ENCODE data around the gene OR10AD1.
A peak's percentile ranks its signal among the peaks of the same experiment; 100 is the strongest.

Gene OR10AD1

GRCh38 chr12:48189331-48190125, 13.6 kb downstream of the OR10AD1 start:
- peak; percentile 20 for DNase-seq

- DNase-seq = no peak
Measured at GRCh38 chr12:48187916-48188695, 15.0 kb downstream of the OR10AD1 start.

- no peak for DNase-seq
Measured at GRCh38 chr12:48185181-48185919, 17.7 kb downstream of the OR10AD1 start.

GRCh38 chr12:48184549-48184922, 18.6 kb downstream of the OR10AD1 start:
- no peak for DNase-seq

GRCh38 chr12:48183876-48184548, 19.1 kb downstream of the OR10AD1 start:
- no peak for DNase-seq

GRCh38 chr12:48183091-48183875, 19.8 kb downstream of the OR10AD1 start, which contains the start of gene CCDC184:
CCDC184 (plus strand) TSS chr12:48183644; CDS start chr12:48184123, 479 bp downstream.
- DNase-seq = peak; percentile 19

GRCh38 chr12:48182631-48183030, 20.5 kb downstream of the OR10AD1 start:
- DNase-seq = no peak

GRCh38 chr12:48180857-48181495, 22.1 kb downstream of the OR10AD1 start:
- no peak for DNase-seq

GRCh38 chr12:48180424-48180823, 22.7 kb downstream of the OR10AD1 start:
- DNase-seq = no peak

- no peak for DNase-seq
Measured at GRCh38 chr12:48179466-48179865, 23.6 kb downstream of the OR10AD1 start.

GRCh38 chr12:48177982-48178381, 25.1 kb downstream of the OR10AD1 start:
- no peak for DNase-seq

GRCh38 chr12:48176417-48176751, 26.7 kb downstream of the OR10AD1 start:
- DNase-seq = no peak

GRCh38 chr12:48175613-48176416, 27.3 kb downstream of the OR10AD1 start:
- no peak for DNase-seq

- DNase-seq = no peak
Measured at GRCh38 chr12:48169011-48169410, 34.1 kb downstream of the OR10AD1 start.

- peak; percentile 15 for DNase-seq
Measured at GRCh38 chr12:48165089-48165981, 37.8 kb downstream of the OR10AD1 start.

GRCh38 chr12:48164451-48164850, 38.6 kb downstream of the OR10AD1 start:
- DNase-seq = no peak

GRCh38 chr12:48163150-48163747, 39.8 kb downstream of the OR10AD1 start:
- no peak for DNase-seq

- no peak for DNase-seq
Measured at GRCh38 chr12:48160807-48161206, 42.3 kb downstream of the OR10AD1 start.

- DNase-seq = no peak
Measured at GRCh38 chr12:48160046-48160445, 43.0 kb downstream of the OR10AD1 start.
